Mucosa of descending colon (tissue), 3 donors: ENCODE data around the gene DOK7. TPM values are rescaled to one million over a fixed set of nuclear protein-coding genes. Genes with fewer than 3 reads are reported as not detected.

Experiments used
- ATAC-seq: fragments of 200-7000 bp; cut with Tn5 transposase; one replicate; pipeline ENCODE4 v1.9.1; 2020; ENCODE audit warnings: mild to moderate bottlenecking, moderate library complexity
- DNase-seq, 3 donors: peaks; one replicate each; pipeline ENCODE4 v3.0.0-alpha.2; 2020
- H3K36me3 ChIP-seq: fragments of 200-600 bp; one replicate; pipeline ENCODE4 v1.8.0; 2021; ENCODE audit warnings: low read depth, mild to moderate bottlenecking
- H3K4me1 ChIP-seq: fragments of 200-600 bp; one replicate; pipeline ENCODE4 v1.8.0; 2021; ENCODE audit warnings: low read depth, mild to moderate bottlenecking
- H3K4me3 ChIP-seq: fragments of 200-600 bp; one replicate; pipeline ENCODE4 v1.8.0; 2021; ENCODE audit warnings: mild to moderate bottlenecking
- H3K9me3 ChIP-seq: fragments of 200-600 bp; one replicate; pipeline ENCODE4 v1.8.0; 2021; ENCODE audit warnings: mild to moderate bottlenecking
- intact Hi-C, 2 donors: fragments of 100-400 bp; cut with DNase I in 1 of 2; cut with micrococcal nuclease in 1 of 2; formaldehyde crosslinking; loops; one replicate each; pipeline versions ENCODE4 v1.11.0 to v1.11.1; 2022; cut with DNase I, micrococcal nuclease
- total RNA-seq, 3 donors: library from RNA; stranded (reverse); fragmentation: NEBNext Ultra II Directional in 2 of 3; extraction: Animal tissue kit (Norgen Biotek cat#: 25700) in 2 of 3; gene quantifications; one replicate each; pipeline versions ENCODE4 v1.2.1 to v1.2.4, GENCODE V29; 2021 to 2023
- TF ChIP-seq, protein P1 (sequence below): fragments of 200-600 bp; IDR thresholded peaks from one replicate; pipeline ENCODE4 v1.8.0; 2022; ENCODE audit warnings: antibody characterized with exemption, mild to moderate bottlenecking
- donor health status: DM: no; HTN: no; CAD: no; lungs with moderate emphysema.
- donor health status: DM: no; HTN: no; CAD: no.
- donor health status: DM: no; HTN: yes; CAD: no.

DOK7 gene
- total RNA-seq, 3 donors from 2014 or later: 0.28 to 0.61 (median 0.39) TPM

DNA sequence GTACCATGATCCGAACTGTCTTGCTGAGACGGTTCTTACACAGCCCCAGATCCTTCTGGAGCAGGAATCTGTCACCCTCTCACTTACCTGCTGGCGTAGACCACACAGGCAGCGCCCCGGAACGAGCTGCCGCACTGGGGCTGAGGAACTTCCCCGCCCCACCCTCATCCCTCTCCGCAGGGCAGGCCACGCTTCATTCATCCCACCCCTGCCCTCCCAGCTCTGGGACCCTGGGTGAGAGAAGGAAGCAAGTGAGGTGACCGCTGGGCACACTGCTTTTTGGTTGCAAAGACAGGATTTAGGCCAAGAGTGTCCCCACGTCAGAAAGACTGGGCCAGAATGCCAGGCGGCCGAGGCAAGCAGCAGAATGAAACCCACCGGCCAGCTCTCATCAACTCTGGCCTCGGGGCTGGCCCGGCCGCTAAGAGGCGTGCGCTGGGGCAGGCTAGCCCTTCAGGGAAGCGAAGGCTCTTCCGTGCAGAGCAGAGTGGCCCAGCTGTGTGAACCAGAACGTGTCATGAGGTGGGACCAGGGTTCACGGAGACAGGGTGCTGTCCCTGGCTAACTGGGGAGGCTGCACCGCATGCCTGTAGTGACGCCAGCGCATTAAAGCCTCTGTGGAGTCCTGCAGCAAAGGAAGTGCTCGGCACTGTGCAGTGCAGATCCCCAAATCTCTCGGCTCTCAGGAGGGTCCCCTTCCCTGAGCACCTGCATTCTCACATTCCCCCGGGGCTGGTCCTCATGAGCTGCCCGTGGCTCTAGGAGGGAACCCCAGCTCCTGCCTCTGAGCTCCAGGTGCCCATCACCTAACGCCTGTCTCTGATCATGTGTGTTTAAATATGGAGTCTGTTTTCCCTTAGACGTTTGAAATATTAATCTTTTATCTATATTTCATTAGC is 62.7 kb downstream of the DOK7 start:
- peak in 2 of 3 donors; percentile 16 to 29 for DNase-seq
- Histone ChIP-seq H3K4me3 (no peak overlapping the region), H3K4me1 (peaks cover 4% of the 10 kb centered on the region), H3K36me3 (no peaks in the 10 kb centered on the region), H3K9me3 (no peaks in the 10 kb centered on the region)
- TF ChIP-seq, protein P1, sequence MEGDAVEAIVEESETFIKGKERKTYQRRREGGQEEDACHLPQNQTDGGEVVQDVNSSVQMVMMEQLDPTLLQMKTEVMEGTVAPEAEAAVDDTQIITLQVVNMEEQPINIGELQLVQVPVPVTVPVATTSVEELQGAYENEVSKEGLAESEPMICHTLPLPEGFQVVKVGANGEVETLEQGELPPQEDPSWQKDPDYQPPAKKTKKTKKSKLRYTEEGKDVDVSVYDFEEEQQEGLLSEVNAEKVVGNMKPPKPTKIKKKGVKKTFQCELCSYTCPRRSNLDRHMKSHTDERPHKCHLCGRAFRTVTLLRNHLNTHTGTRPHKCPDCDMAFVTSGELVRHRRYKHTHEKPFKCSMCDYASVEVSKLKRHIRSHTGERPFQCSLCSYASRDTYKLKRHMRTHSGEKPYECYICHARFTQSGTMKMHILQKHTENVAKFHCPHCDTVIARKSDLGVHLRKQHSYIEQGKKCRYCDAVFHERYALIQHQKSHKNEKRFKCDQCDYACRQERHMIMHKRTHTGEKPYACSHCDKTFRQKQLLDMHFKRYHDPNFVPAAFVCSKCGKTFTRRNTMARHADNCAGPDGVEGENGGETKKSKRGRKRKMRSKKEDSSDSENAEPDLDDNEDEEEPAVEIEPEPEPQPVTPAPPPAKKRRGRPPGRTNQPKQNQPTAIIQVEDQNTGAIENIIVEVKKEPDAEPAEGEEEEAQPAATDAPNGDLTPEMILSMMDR: no peak
- no peak for ATAC-seq
- intact Hi-C loops: no loop called here

DNA sequence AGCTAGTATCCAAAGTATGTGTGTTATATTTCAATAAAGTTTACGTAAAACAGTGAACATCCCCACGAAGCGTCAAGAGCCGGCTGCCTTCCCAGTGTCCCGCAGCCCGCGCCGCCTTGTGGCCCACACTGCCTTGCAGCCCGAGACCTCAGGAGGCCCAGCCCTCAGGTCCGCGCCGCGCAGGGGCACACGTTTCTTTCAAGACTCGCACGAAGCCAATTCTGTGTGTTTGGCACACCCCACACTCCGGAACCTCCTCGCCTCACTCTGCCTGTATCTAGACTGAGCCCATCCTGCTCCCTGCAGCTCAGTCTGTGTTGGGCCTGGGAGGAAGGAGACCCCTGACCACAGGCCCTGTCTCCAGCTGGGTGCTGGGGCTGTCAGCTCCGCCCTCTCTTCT is 63.4 kb downstream of the DOK7 start:
- no peaks in the 10 kb centered on the region for H3K36me3 ChIP-seq
- H3K4me3 ChIP-seq: no peak overlapping the region
- intact Hi-C loops: no loop called here
- H3K4me1 ChIP-seq: peaks cover 11% of the 10 kb centered on the region
- no peak for ATAC-seq
- TF ChIP-seq, protein P1: no peak
- no peaks in the 10 kb centered on the region for H3K9me3 ChIP-seq
- DNase-seq: peak in 2 of 3 donors; percentile 20 to 43

DNA sequence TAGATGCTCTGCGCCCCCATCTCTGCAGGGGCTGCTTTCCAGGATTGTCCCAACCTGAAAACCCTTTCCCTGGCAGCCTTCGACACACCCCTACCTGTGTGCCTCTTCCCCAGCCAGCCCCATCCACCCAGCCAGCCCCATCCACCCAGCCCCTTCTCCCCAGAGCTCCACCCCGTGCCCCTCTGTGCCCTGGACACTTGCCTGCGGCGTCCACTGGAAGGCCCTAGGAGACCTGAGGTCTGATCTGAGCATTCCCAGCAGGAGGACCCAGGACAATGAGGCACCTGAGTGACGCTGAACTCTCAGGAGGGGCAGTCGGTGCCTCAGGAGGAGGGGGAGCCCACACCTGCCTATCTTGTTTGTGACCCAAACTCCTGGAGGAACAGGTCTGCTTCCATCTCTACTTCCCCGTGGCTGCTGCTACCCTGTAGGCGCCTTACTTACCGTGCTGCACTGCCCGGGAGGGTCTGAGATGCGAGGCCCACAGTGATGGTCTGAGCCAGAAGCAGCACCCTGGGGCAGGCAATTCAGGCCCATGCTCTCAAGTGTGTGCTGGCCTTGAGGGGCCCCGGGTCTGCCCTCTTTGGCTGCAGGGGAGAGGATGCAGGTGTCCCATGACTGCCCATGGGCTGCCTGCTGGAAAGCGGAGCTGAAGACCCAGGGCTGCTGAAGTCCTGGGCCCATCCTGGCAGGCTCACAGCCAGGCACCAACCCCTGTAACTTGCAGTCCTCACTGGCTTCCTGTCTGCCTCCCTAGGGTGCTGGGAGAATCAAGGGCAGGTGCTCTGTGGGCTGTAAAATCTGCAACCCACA is 64.2 kb downstream of the DOK7 start:
- no peak overlapping the region for H3K4me3 ChIP-seq
- ATAC-seq (no peak), DNase-seq (peak in 2 of 3 donors; percentile 14 to 40)
- peaks cover 12% of the 10 kb centered on the region for H3K4me1 ChIP-seq
- intact Hi-C loops: no loop called here
- H3K36me3 ChIP-seq: no peaks in the 10 kb centered on the region
- no peaks in the 10 kb centered on the region for H3K9me3 ChIP-seq
- TF ChIP-seq, protein P1: no peak

DNA sequence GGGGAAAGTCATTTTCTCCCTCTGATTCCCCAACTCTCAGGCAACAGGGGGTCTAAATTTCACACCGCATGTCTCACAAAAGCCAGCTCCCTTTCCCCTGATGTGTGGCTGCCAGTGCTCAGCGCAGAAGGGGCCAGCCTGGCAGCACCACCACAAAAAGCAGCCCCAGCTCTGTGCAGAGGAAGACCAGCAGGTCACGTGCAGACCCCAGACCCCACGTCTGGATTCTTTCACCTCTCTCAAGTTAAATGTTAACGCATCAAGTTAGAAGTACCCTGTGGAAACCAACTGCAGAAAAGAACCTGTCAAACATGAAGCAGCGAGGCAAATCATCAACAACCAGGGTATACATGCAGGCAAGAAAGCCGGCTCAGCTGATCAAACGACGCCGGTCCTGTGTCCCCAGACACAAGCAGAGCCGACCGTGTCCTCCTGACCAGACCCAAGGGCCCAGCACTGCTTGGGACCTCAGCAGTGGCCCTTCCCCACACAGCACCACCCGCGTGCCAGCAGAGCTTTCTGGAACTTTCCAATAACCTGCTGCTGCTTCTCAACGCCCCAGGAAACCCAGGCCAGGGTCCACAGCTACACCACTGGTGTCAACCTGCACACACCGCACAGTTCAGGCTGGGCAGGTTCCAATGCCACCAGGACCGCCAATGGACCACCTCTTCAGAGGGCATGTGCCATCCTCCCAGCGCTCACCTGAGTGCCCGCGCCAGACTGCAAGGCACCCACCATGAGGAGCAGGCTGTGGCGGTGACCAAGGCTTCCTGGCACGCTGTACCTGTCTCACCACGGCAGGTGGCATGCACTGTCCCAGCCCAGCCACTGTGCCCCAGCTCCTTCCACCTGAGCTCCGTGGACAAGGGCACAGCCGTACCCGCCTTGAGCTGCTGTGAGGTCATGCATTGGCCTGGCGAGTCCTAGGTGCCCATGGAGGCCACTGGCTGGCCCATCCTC is 65.1 kb downstream of the DOK7 start:
- no peak for ATAC-seq
- Histone ChIP-seq H3K4me3 (no peak overlapping the region), H3K9me3 (no peaks in the 10 kb centered on the region), H3K4me1 (peaks cover 18% of the 10 kb centered on the region), H3K36me3 (no peaks in the 10 kb centered on the region)
- intact Hi-C loops: no loop called here
- TF ChIP-seq, protein P1: no peak
- peak in 1 of 3 donors; percentile 45 for DNase-seq

DNA sequence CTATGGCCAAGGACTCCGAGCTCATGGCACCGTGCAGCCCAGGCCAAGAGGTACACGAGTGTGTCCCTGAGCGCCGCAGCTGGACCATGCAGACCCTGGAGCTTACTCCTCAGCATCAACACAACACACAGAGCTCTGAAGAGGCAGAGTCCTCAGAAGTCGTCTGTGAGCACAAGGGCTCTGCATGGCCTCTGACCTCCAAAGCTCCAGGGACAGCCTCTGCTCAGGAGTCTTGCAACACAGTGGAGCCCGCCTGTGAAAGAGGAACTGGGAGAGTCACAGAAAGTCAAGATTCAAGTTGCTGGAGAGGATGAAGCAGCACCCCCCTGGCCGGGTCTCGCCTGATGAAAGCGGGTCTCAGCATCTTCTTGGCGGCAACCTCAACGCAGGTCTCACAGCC is 66.3 kb downstream of the DOK7 start:
- no peaks in the 10 kb centered on the region for H3K9me3 ChIP-seq
- DNase-seq (peak in 2 of 3 donors; percentile 18 to 55), ATAC-seq (no peak)
- TF ChIP-seq, protein P1: no peak
- intact Hi-C loops: no loop called here
- no peak overlapping the region for H3K4me3 ChIP-seq
- H3K36me3 ChIP-seq: no peaks in the 10 kb centered on the region
- peaks cover 18% of the 10 kb centered on the region for H3K4me1 ChIP-seq
